ENCODE measurements around the gene VPS13A.
"Not testable (repeated sequence)": the region's sequence is repeated elsewhere in the genome, so short reads cannot be mapped to it uniquely, and the experiment has no call there.

The VPS13A gene

DNA sequence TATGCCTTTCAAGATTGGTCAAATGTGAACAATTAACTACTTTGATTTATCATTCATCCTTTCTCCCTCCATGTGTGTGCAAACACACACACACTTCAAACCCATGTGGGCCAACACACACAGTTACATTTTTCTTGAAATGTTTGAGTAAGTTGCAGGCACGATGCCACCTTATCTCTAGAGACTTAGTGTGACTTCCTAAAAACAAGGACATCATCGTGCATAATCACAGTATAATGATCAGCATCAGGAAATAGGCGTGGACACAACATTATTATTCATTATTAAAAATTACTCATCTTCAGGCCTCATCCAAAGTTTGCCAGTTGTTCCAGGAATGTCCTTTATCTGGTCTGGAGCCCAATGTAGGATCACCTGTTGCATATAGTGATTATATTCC lies 261.3 kb downstream of the VPS13A start:
- TF ChIP-seq, protein P1, sequence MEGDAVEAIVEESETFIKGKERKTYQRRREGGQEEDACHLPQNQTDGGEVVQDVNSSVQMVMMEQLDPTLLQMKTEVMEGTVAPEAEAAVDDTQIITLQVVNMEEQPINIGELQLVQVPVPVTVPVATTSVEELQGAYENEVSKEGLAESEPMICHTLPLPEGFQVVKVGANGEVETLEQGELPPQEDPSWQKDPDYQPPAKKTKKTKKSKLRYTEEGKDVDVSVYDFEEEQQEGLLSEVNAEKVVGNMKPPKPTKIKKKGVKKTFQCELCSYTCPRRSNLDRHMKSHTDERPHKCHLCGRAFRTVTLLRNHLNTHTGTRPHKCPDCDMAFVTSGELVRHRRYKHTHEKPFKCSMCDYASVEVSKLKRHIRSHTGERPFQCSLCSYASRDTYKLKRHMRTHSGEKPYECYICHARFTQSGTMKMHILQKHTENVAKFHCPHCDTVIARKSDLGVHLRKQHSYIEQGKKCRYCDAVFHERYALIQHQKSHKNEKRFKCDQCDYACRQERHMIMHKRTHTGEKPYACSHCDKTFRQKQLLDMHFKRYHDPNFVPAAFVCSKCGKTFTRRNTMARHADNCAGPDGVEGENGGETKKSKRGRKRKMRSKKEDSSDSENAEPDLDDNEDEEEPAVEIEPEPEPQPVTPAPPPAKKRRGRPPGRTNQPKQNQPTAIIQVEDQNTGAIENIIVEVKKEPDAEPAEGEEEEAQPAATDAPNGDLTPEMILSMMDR (IDR thresholded peaks at IDR 0.05; ENCODE audit: low read length): no peak
- no peak for TF ChIP-seq EZH2 (IDR thresholded peaks at IDR 0.05; ENCODE audit: borderline replicate concordance, low read length)
- no peak overlapping the region for H3K27ac ChIP-seq (ENCODE audit: low read depth, low read length, poor library complexity, severe bottlenecking)
- no peaks in the 10 kb centered on the region for H3K36me3 ChIP-seq (ENCODE audit: insufficient read depth, low read length)
- no peaks in the 10 kb centered on the region for H3K79me2 ChIP-seq (ENCODE audit: insufficient read depth, low read length)
- H3K9me2 ChIP-seq (ENCODE audit: low read depth, low read length): no peaks in the 10 kb centered on the region
- no peaks in the 10 kb centered on the region for H4K20me1 ChIP-seq (ENCODE audit: insufficient read depth, low read length)
- H3K9ac ChIP-seq (ENCODE audit: low read length): no peak overlapping the region
- H3K4me3 ChIP-seq (ENCODE audit: low read depth, low read length, poor library complexity, severe bottlenecking): no peak overlapping the region
- no peaks in the 10 kb centered on the region for H3K9me3 ChIP-seq (ENCODE audit: low read length)
- no peaks in the 10 kb centered on the region for H3K27me3 ChIP-seq (ENCODE audit: insufficient read depth, low read length)
- no peak overlapping the region for H3K4me2 ChIP-seq (ENCODE audit: low read length)
- H3K4me1 ChIP-seq (ENCODE audit: insufficient read depth, low read length, severe bottlenecking): no peaks in the 10 kb centered on the region
- no peak overlapping the region for H2AFZ ChIP-seq (ENCODE audit: low read length)
- no peaks in the 10 kb centered on the region for H3F3A ChIP-seq (ENCODE audit: insufficient read depth, low read length)

DNA sequence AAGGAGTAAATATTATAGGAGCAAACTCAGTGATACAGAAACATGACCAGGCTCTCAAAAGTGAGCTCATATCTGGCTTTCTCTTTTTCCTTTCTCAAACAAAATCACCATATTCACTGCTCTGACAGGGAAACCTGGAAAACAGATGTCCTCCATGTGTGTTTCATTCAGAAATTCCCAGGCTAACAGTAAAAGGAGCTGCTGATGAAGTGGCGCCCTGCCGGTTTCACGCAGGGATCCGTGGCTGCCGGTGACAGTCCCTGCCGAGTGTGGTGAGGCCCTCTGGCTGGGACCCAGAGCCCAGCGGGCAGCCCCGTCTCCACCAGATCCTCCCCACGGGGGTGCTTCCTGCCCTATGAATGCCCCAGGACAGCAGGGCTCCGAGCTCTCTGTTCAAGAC lies 262.7 kb downstream of the VPS13A start:
- H3K4me3 ChIP-seq (ENCODE audit: low read depth, low read length, poor library complexity, severe bottlenecking): no peak overlapping the region
- no peaks in the 10 kb centered on the region for H3K4me1 ChIP-seq (ENCODE audit: insufficient read depth, low read length, severe bottlenecking)
- TF ChIP-seq, protein P1 (IDR thresholded peaks at IDR 0.05; ENCODE audit: low read length): no peak
- TF ChIP-seq EZH2 (IDR thresholded peaks at IDR 0.05; ENCODE audit: borderline replicate concordance, low read length): no peak
- no peak overlapping the region for H3K4me2 ChIP-seq (ENCODE audit: low read length)
- no peaks in the 10 kb centered on the region for H3K36me3 ChIP-seq (ENCODE audit: insufficient read depth, low read length)
- no peaks in the 10 kb centered on the region for H3K9me3 ChIP-seq (ENCODE audit: low read length)
- H3K27me3 ChIP-seq (ENCODE audit: insufficient read depth, low read length): no peaks in the 10 kb centered on the region
- no peaks in the 10 kb centered on the region for H4K20me1 ChIP-seq (ENCODE audit: insufficient read depth, low read length)
- no peaks in the 10 kb centered on the region for H3K79me2 ChIP-seq (ENCODE audit: insufficient read depth, low read length)
- no peaks in the 10 kb centered on the region for H3K9me2 ChIP-seq (ENCODE audit: low read depth, low read length)
- H3K9ac ChIP-seq (ENCODE audit: low read length): no peak overlapping the region
- H2AFZ ChIP-seq (ENCODE audit: low read length): no peak overlapping the region
- no peak overlapping the region for H3K27ac ChIP-seq (ENCODE audit: low read depth, low read length, poor library complexity, severe bottlenecking)
- H3F3A ChIP-seq (ENCODE audit: insufficient read depth, low read length): no peaks in the 10 kb centered on the region

DNA sequence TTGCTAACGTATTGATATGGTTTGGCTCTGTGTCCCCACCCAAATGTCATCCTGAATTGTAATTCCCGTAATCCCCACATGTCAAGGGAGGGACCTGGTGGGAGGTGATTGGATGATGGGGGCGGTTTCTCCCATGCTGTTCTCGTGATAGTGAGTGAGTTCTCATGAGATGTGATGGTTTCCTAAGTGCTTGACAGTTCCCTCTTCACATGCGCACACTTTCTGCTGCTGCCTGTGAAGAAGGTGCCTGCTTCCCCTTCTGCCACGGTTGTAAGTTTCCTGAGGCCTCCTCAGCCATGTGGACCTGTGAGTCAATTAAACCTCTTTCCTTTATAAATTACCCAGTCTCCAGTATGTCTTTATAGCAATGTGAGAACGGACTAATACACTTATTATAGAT lies 263.8 kb downstream of the VPS13A start:
- not testable (repeated sequence) for H3K79me2 ChIP-seq (ENCODE audit: insufficient read depth, low read length); H3K36me3 ChIP-seq (ENCODE audit: insufficient read depth, low read length)

DNA sequence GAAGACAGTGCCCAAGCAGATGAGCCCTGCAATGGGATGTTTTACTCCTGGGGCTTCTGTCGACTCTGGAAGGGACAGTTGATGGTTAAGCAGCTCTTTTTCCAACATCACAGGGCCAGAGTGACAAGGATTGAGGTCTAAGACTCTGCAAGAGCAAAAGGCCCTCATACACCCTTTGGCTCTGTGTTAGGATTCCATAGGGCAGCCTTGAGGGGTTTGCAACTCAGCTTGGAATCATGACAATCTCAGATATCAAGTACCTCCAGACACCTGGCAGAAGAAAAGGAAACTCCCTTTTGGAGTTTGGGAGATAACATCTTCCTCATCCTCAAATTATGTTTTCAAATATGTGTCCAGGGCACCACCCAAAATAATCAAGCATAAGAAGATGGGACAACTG lies 265.1 kb downstream of the VPS13A start:
- Histone ChIP-seq H2AFZ (ENCODE audit: low read length) (no peak overlapping the region), H3K9me3 (ENCODE audit: low read length) (no peaks in the 10 kb centered on the region), H3K4me2 (ENCODE audit: low read length) (no peak overlapping the region), H4K20me1 (ENCODE audit: insufficient read depth, low read length) (no peaks in the 10 kb centered on the region), H3K36me3 (ENCODE audit: insufficient read depth, low read length) (no peaks in the 10 kb centered on the region), H3F3A (ENCODE audit: insufficient read depth, low read length) (no peaks in the 10 kb centered on the region), H3K27ac (ENCODE audit: low read depth, low read length, poor library complexity, severe bottlenecking) (no peak overlapping the region), H3K4me1 (ENCODE audit: insufficient read depth, low read length, severe bottlenecking) (no peaks in the 10 kb centered on the region), H3K4me3 (ENCODE audit: low read depth, low read length, poor library complexity, severe bottlenecking) (no peak overlapping the region), H3K79me2 (ENCODE audit: insufficient read depth, low read length) (no peaks in the 10 kb centered on the region), H3K27me3 (ENCODE audit: insufficient read depth, low read length) (no peaks in the 10 kb centered on the region), H3K9ac (ENCODE audit: low read length) (no peak overlapping the region), H3K9me2 (ENCODE audit: low read depth, low read length) (no peaks in the 10 kb centered on the region)
- TF ChIP-seq, protein P1 (IDR thresholded peaks at IDR 0.05; ENCODE audit: low read length): no peak
- no peak for TF ChIP-seq EZH2 (IDR thresholded peaks at IDR 0.05; ENCODE audit: borderline replicate concordance, low read length)

More for the DNA sequence above, 263.8 kb downstream of the VPS13A start:
- H3K9me2 ChIP-seq (ENCODE audit: low read depth, low read length); H3K27me3 ChIP-seq (ENCODE audit: insufficient read depth, low read length); H2AFZ ChIP-seq (ENCODE audit: low read length); H3F3A ChIP-seq (ENCODE audit: insufficient read depth, low read length); H4K20me1 ChIP-seq (ENCODE audit: insufficient read depth, low read length); H3K4me1 ChIP-seq (ENCODE audit: insufficient read depth, low read length, severe bottlenecking); H3K9ac ChIP-seq (ENCODE audit: low read length); H3K27ac ChIP-seq (ENCODE audit: low read depth, low read length, poor library complexity, severe bottlenecking); H3K4me2 ChIP-seq (ENCODE audit: low read length); H3K4me3 ChIP-seq (ENCODE audit: low read depth, low read length, poor library complexity, severe bottlenecking); H3K9me3 ChIP-seq (ENCODE audit: low read length): not testable (repeated sequence)

All from OCI-LY1 (cell line).